Lower leg skin (tissue), 3 donors: ENCODE results near the gene NFIA.

ENCODE experiments used
- CTCF ChIP-seq, 3 donors: fragments of 450-650 bp; IDR thresholded peaks; one replicate each; pipeline ENCODE4 v1.5.1; 2016; ENCODE audit warnings: antibody characterized with exemption in 3 of 3, mild to moderate bottlenecking in 3 of 3, moderate library complexity in 2 of 3
- POLR2A ChIP-seq, 2 donors: fragments of 450-650 bp; IDR thresholded peaks; one replicate each; pipeline ENCODE4 v1.6.1; 2016 to 2017; ENCODE audit warnings: antibody characterized with exemption in 2 of 2, mild to moderate bottlenecking in 1 of 2, moderate library complexity in 1 of 2

- TF ChIP-seq POLR2A (IDR thresholded peaks at IDR 0.05) (no peak), CTCF (IDR thresholded peaks at IDR 0.05) (no peak)
Observed at GRCh38 chr1:61098906-61099437, 16.6 kb downstream of the NFIA start.
